ENCODE results near the gene TBK1. TPM values are rescaled to one million over a fixed set of nuclear protein-coding genes. Genes with fewer than 3 reads are reported as not detected.
A peak's percentile ranks its signal among the peaks of the same experiment; 100 is the strongest.

Gene TBK1
- polyA plus RNA-seq, 3 donors, result 14.3 to 24.7 (median 15.5) TPM

DNA sequence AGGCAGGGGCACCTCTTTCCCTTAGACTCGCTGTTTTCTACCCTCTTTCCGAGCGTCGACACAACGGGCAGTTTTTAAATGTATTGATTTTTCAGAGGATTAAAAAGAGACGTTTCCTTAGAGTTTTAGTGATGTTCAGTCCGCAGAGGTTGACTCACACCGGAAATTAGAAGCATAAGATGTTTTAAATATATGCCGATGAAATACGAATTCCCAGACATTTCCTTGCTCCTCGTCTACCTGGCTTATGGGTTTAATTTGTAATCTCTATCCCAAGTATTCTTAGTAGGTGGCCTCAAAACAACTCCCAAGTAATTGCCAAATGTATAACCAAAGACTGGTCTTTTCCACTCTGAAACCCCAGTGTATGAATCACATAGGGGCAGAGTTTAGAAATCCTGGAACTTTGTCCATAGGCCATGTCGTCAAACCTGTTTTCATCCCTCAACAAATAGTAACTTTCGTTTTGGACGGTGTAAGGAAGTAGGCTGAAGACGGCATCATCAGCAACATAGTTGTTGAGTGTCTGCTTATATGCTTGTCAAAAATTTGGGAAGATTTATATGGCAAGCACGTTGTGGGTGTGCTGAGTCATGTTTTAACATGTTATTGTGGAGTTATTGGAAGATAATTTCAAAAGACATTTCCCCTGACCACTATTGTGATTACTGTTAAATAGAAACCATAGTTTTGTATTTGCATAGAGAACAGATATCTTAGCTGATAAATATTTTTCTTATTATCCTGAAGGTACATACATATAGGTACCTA, 824 bp downstream of the TBK1 start:
- peaks cover 21 to 23% of the 10 kb centered on the region in 2 donors for H3K36me3 Mint-ChIP-seq
- WGBS (ENCODE audit: insufficient coverage), result no CpG with 5 or more reads among the region's 16 CpGs
- peak; percentile 74 to 97 (median 89) for DNase-seq
- H2AFZ ChIP-seq (ENCODE audit: insufficient read depth, low read depth, low read length, poor library complexity, severe bottlenecking), result peak overlapping the region; percentile 100
- H3K4me3 ChIP-seq (replicated peaks in 1 of 3; ENCODE audit: low read depth in 2 of 3, low read length in 3 of 3), result peak overlapping the region; percentile 70 to 98 (median 71)
- peaks cover 30% of the 10 kb centered on the region for H3K4me1 Mint-ChIP-seq
- H3K9me3 Mint-ChIP-seq, result no peaks in the 10 kb centered on the region
- TF ChIP-seq, protein P1, sequence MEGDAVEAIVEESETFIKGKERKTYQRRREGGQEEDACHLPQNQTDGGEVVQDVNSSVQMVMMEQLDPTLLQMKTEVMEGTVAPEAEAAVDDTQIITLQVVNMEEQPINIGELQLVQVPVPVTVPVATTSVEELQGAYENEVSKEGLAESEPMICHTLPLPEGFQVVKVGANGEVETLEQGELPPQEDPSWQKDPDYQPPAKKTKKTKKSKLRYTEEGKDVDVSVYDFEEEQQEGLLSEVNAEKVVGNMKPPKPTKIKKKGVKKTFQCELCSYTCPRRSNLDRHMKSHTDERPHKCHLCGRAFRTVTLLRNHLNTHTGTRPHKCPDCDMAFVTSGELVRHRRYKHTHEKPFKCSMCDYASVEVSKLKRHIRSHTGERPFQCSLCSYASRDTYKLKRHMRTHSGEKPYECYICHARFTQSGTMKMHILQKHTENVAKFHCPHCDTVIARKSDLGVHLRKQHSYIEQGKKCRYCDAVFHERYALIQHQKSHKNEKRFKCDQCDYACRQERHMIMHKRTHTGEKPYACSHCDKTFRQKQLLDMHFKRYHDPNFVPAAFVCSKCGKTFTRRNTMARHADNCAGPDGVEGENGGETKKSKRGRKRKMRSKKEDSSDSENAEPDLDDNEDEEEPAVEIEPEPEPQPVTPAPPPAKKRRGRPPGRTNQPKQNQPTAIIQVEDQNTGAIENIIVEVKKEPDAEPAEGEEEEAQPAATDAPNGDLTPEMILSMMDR (IDR thresholded peaks at IDR 0.05), result no peak
- H4K20me1 ChIP-seq (ENCODE audit: insufficient read depth, low read length), result peaks cover 41% of the 10 kb centered on the region
- H3K36me3 ChIP-seq (replicated peaks in 1 of 2; ENCODE audit: control insufficient read depth in 1 of 2, insufficient read depth in 2 of 2, low read length in 2 of 2), result peaks cover 8 to 23% of the 10 kb centered on the region in 2 donors
- H3K4me2 ChIP-seq (replicated peaks; ENCODE audit: extremely low read depth, low read length, poor library complexity, severe bottlenecking), result peak overlapping the region; percentile 98
- H3K79me2 ChIP-seq (ENCODE audit: insufficient read depth, low read length), result peaks cover 67% of the 10 kb centered on the region
- H3K27me3 Mint-ChIP-seq (ENCODE audit: low read depth in 3 of 3), result no peaks in the 10 kb centered on the region
- H3K4me3 Mint-ChIP-seq, result peak overlapping the region; percentile 91 to 96
- peak overlapping the region; percentile 80 to 98 for H3K27ac ChIP-seq (ENCODE audit: low read depth in 1 of 2, low read length in 2 of 2)
- peak overlapping the region; percentile 98 for H3K9ac ChIP-seq (ENCODE audit: insufficient read depth, low read length, poor library complexity, severe bottlenecking)
- H3K27ac Mint-ChIP-seq, result peak overlapping the region; percentile 94 to 97 (median 96)
- intact Hi-C loops (cut with micrococcal nuclease), result loop anchor here (5.0 to 10.0 kb wide), 3 partner anchors 48 to 172 kb away; partner anchors contain the start of gene XPOT (in 2 of the 2)
- peaks cover 15 to 20% of the 10 kb centered on the region in 2 donors for H3K4me1 ChIP-seq (ENCODE audit: control insufficient read depth in 1 of 2, insufficient read depth in 2 of 2, low read length in 2 of 2)
- no peaks in the 10 kb centered on the region for H3K27me3 ChIP-seq (ENCODE audit: control insufficient read depth in 2 of 2, insufficient read depth in 2 of 2, low read length in 2 of 2)
- H3K9me3 ChIP-seq (replicated peaks in 1 of 2; ENCODE audit: control insufficient read depth in 1 of 2, insufficient read depth in 1 of 2, low read length in 2 of 2), result no peaks in the 10 kb centered on the region

DNA sequence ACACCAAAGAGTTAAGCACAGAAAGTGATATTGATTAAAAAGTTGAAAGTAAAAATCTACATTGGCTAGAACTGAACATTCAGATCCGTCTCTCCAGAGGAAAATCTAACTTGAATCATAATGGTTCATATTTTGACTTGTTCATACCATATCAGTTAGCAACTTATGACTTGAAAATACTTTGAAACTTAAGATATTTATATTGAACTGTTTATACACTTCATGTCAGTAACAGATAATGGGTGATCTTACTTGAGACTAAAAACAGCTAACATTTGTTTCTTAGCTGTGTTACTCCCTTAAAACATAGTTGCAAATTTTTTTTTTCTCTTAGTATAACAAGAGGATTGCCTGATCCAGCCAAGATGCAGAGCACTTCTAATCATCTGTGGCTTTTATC, 3.6 kb downstream of the TBK1 start:
- no peak for DNase-seq
- Histone ChIP-seq H3K9me3 (replicated peaks in 1 of 2; ENCODE audit: control insufficient read depth in 1 of 2, insufficient read depth in 1 of 2, low read length in 2 of 2) (no peaks in the 10 kb centered on the region), H2AFZ (ENCODE audit: insufficient read depth, low read depth, low read length, poor library complexity, severe bottlenecking) (no peak overlapping the region), H3K27me3 (ENCODE audit: control insufficient read depth in 2 of 2, insufficient read depth in 2 of 2, low read length in 2 of 2) (no peaks in the 10 kb centered on the region), H4K20me1 (ENCODE audit: insufficient read depth, low read length) (peaks cover 59% of the 10 kb centered on the region), H3K79me2 (ENCODE audit: insufficient read depth, low read length) (peaks cover 94% of the 10 kb centered on the region), H3K4me1 (ENCODE audit: control insufficient read depth in 1 of 2, insufficient read depth in 2 of 2, low read length in 2 of 2) (peaks cover 23 to 34% of the 10 kb centered on the region in 2 donors), H3K4me3 (replicated peaks in 1 of 3; ENCODE audit: low read depth in 2 of 3, low read length in 3 of 3) (no peak overlapping the region), H3K4me2 (replicated peaks; ENCODE audit: extremely low read depth, low read length, poor library complexity, severe bottlenecking) (no peak overlapping the region), H3K36me3 (replicated peaks in 1 of 2; ENCODE audit: control insufficient read depth in 1 of 2, insufficient read depth in 2 of 2, low read length in 2 of 2) (peaks cover 7 to 28% of the 10 kb centered on the region in 2 donors), H3K9ac (ENCODE audit: insufficient read depth, low read length, poor library complexity, severe bottlenecking) (no peak overlapping the region), H3K27ac (ENCODE audit: low read depth in 1 of 2, low read length in 2 of 2) (no peak overlapping the region)
- Mint-ChIP-seq H3K27me3 (ENCODE audit: low read depth in 3 of 3) (no peaks in the 10 kb centered on the region), H3K4me3 (no peak overlapping the region), H3K9me3 (no peaks in the 10 kb centered on the region), H3K27ac (peak overlapping the region in 3 of 7 donors; percentile 20 to 87 (median 21)), H3K4me1 (peaks cover 38% of the 10 kb centered on the region), H3K36me3 (peaks cover 16 to 31% of the 10 kb centered on the region in 2 donors)
- TF ChIP-seq, protein P1 (IDR thresholded peaks at IDR 0.05), result no peak
- intact Hi-C loops (cut with micrococcal nuclease), result loop anchor here (10.0 kb wide), 2 partner anchors 51 to 169 kb away; partner anchors contain the start of gene XPOT (in 1 of the 2)
- no CpG with 5 or more reads among the region's 1 CpG for WGBS (ENCODE audit: insufficient coverage)

Data from CD14-positive monocyte (primary cell).